H9 (cell line): Measurements from ENCODE around the gene STPG1. TPM values are rescaled to one million over a fixed set of nuclear protein-coding genes. Genes with fewer than 3 reads are reported as not detected.

ENCODE experiments used
- DNase-seq: peaks from one replicate; pipeline ENCODE4 v3.0.0-alpha.2; 2017
- H2AFZ ChIP-seq: one replicate; pipeline ENCODE4 v1.6.1; 2013; ENCODE audit warnings: mild to moderate bottlenecking, low read length, control low read depth, moderate library complexity
- H2AK5ac ChIP-seq: 2 replicates; pipeline ENCODE4 v1.6.1; 2013; ENCODE audit warnings: low read length, control low read depth, mixed read lengths; ENCODE audit not compliant: insufficient read length
- H2BK120ac ChIP-seq: one replicate; pipeline ENCODE4 v1.6.1; 2013; ENCODE audit warnings: low read depth, mild to moderate bottlenecking, low read length, control low read depth, inconsistent platforms; ENCODE audit not compliant: poor library complexity, severe bottlenecking
- H2BK12ac ChIP-seq: 2 replicates; pipeline ENCODE4 v1.6.1; 2013; ENCODE audit warnings: low read length, control low read depth, mixed read lengths, low read depth; ENCODE audit not compliant: insufficient read length
- H2BK15ac ChIP-seq: 2 replicates; pipeline ENCODE4 v1.6.1; 2013; ENCODE audit warnings: low read depth, low read length, control low read depth
- H2BK20ac ChIP-seq: one replicate; pipeline ENCODE4 v1.6.1; 2013; ENCODE audit warnings: low read depth, mild to moderate bottlenecking, low read length, control low read depth, inconsistent platforms; ENCODE audit not compliant: poor library complexity, severe bottlenecking
- H2BK5ac ChIP-seq: 2 replicates; pipeline ENCODE4 v1.6.1; 2013; ENCODE audit warnings: low read length, control low read depth, mixed read lengths; ENCODE audit not compliant: insufficient read length
- H3K14ac ChIP-seq: 2 replicates; pipeline ENCODE4 v1.6.1; 2013; ENCODE audit warnings: low read length, control low read depth; ENCODE audit not compliant: insufficient read depth
- H3K18ac ChIP-seq: 2 replicates; pipeline ENCODE4 v1.6.1; 2013; ENCODE audit warnings: low read depth, mild to moderate bottlenecking, mixed read lengths, low read length, control low read depth; ENCODE audit not compliant: insufficient read length
- H3K23ac ChIP-seq: 2 replicates; pipeline ENCODE4 v1.6.1; 2013; ENCODE audit warnings: low read length, control low read depth, mixed read lengths, low read depth; ENCODE audit not compliant: insufficient read length
- H3K23me2 ChIP-seq: 2 replicates; pipeline ENCODE4 v1.6.1; 2013; ENCODE audit warnings: low read depth, mild to moderate bottlenecking, mixed read lengths, low read length, control low read depth; ENCODE audit not compliant: insufficient read length, poor library complexity, severe bottlenecking
- H3K27ac ChIP-seq: 2 replicates; pipeline ENCODE4 v1.5.1; 2013; ENCODE audit warnings: low read length, control low read depth, mixed read lengths, low read depth; ENCODE audit not compliant: insufficient read length
- H3K27me3 ChIP-seq: 2 replicates; pipeline ENCODE4 v1.6.1; 2013; ENCODE audit warnings: low read length, control low read depth, inconsistent platforms; ENCODE audit not compliant: insufficient read depth
- H3K4ac ChIP-seq: 2 replicates; pipeline ENCODE4 v1.6.1; 2013; ENCODE audit warnings: low read depth, mild to moderate bottlenecking, control low read depth, inconsistent platforms, low read length, moderate library complexity
- H3K4me1 ChIP-seq: 2 replicates; pipeline ENCODE4 v1.6.1; 2013; ENCODE audit warnings: low read length, control low read depth, inconsistent platforms; ENCODE audit not compliant: insufficient read depth
- H3K4me2 ChIP-seq: 2 replicates; pipeline ENCODE4 v1.6.1; 2013; ENCODE audit warnings: low read length, control low read depth, mixed read lengths; ENCODE audit not compliant: insufficient read length, insufficient read depth
- H3K56ac ChIP-seq: 2 replicates; pipeline ENCODE4 v1.6.1; 2013; ENCODE audit warnings: low read depth, mild to moderate bottlenecking, mixed read lengths, low read length, control low read depth; ENCODE audit not compliant: insufficient read length
- H3K79me1 ChIP-seq: 2 replicates; pipeline ENCODE4 v1.6.1; 2013; ENCODE audit warnings: low read depth, mild to moderate bottlenecking, moderate library complexity, low read length, control low read depth, inconsistent platforms; ENCODE audit not compliant: insufficient read depth, poor library complexity, severe bottlenecking
- H3K79me2 ChIP-seq: 2 replicates; pipeline ENCODE4 v1.6.1; 2013; ENCODE audit warnings: low read length, control low read depth, inconsistent platforms; ENCODE audit not compliant: insufficient read depth
- H3K9ac ChIP-seq: 2 replicates; pipeline ENCODE4 v1.6.1; 2013; ENCODE audit warnings: low read length, control low read depth, mixed read lengths; ENCODE audit not compliant: insufficient read length; ENCODE audit errors: extremely low read depth
- H3K9me3 ChIP-seq: one replicate; pipeline ENCODE4 v1.6.1; 2013; ENCODE audit warnings: low read depth, low read length, inconsistent platforms; ENCODE audit not compliant: control insufficient read depth
- H3T11ph ChIP-seq: one replicate; pipeline ENCODE4 v1.6.1; 2013; ENCODE audit warnings: mild to moderate bottlenecking, low read length, control low read depth, inconsistent platforms
- H4K20me1 ChIP-seq: one replicate; pipeline ENCODE4 v1.6.1; 2013; ENCODE audit not compliant: control insufficient read depth, insufficient read length, insufficient read depth
- H4K5ac ChIP-seq: 2 replicates; pipeline ENCODE4 v1.6.1; 2013; ENCODE audit warnings: low read depth, mild to moderate bottlenecking, mixed read lengths, low read length, control low read depth; ENCODE audit not compliant: insufficient read length
- H4K8ac ChIP-seq: replicated peaks from 2 replicates; pipeline ENCODE4 v1.6.1; 2013; ENCODE audit warnings: low read length, control low read depth, mixed read lengths, low read depth; ENCODE audit not compliant: insufficient read length
- H4K91ac ChIP-seq: 2 replicates; pipeline ENCODE4 v1.6.1; 2013; ENCODE audit warnings: low read depth, mild to moderate bottlenecking, moderate library complexity, mixed read lengths, low read length, control low read depth; ENCODE audit not compliant: insufficient read length
- H3K27ac Mint-ChIP-seq, 3 experiments: 2 replicates in 2 of 3; 3 replicates in 1 of 3; pipeline ENCODE4 v1.8.0; 2020 to 2021; ENCODE audit warnings: mixed read lengths in 3 of 3, mild to moderate bottlenecking in 1 of 3, moderate library complexity in 1 of 3
- H3K27me3 Mint-ChIP-seq: 2 replicates; pipeline ENCODE4 v1.8.0; 2021; ENCODE audit warnings: low read depth, mild to moderate bottlenecking, moderate library complexity, mixed read lengths
- H3K36me3 Mint-ChIP-seq, 3 experiments: 2 replicates in 2 of 3; 3 replicates in 1 of 3; pipeline ENCODE4 v1.8.0; 2020 to 2021; ENCODE audit warnings: low read depth in 3 of 3, mixed read lengths in 3 of 3; ENCODE audit not compliant: insufficient read depth in 1 of 3
- H3K4me1 Mint-ChIP-seq, 2 experiments: 2 replicates each; pipeline ENCODE4 v1.8.0; 2020; ENCODE audit warnings: mixed read lengths in 2 of 2
- H3K4me3 Mint-ChIP-seq, 2 experiments: 2 replicates in 1 of 2; 3 replicates in 1 of 2; pipeline ENCODE4 v1.8.0; 2020 to 2021; ENCODE audit warnings: mild to moderate bottlenecking in 2 of 2, mixed read lengths in 2 of 2, moderate library complexity in 1 of 2
- H3K9me3 Mint-ChIP-seq, 2 experiments: 2 replicates in 1 of 2; 3 replicates in 1 of 2; pipeline ENCODE4 v1.8.0; 2020; ENCODE audit warnings: mild to moderate bottlenecking in 2 of 2, mixed read lengths in 2 of 2, moderate library complexity in 1 of 2
- CTCF ChIP-seq: fragments of 200-600 bp; sonication (generic); conservative IDR thresholded peaks from 3 replicates; pipeline ENCODE4 v1.8.0; 2021; ENCODE audit warnings: antibody characterized with exemption, mild to moderate bottlenecking
- WGBS: extraction: QIAGEN DNeasy Blood & Tissue Kit; methylation state at CpG from one replicate; pipeline ENCODE4 v1.1.7; 2013; ENCODE audit warnings: missing lambda C conversion rate, low lambda C conversion rate, mixed read lengths; ENCODE audit not compliant: insufficient read length; ENCODE audit errors: extremely low coverage; 5-methylcytosine and 5-hydroxymethylcytosine counted together
- total RNA-seq: library from RNA; stranded (reverse); gene quantifications from 2 replicates; pipeline ENCODE4 v1.2.1, GENCODE V29; 2021

Gene STPG1
- total RNA-seq, 1 experiment from 2014 or later: 8.3 TPM

- Histone ChIP-seq H3K56ac (no peak overlapping the region), H3K14ac (no peak overlapping the region), H4K20me1 (no peaks in the 10 kb centered on the region), H3K18ac (peak overlapping the region; percentile 11), H3K79me1 (no peaks in the 10 kb centered on the region), H3K9me3 (no peaks in the 10 kb centered on the region), H2BK15ac (no peak overlapping the region), H2BK120ac (no peak overlapping the region), H4K8ac (no peak overlapping the region), H3K4me2 (no peak overlapping the region), H3T11ph (no peak overlapping the region), H3K4me1 (no peaks in the 10 kb centered on the region), H3K23me2 (no peaks in the 10 kb centered on the region), H3K79me2 (no peaks in the 10 kb centered on the region), H3K27me3 (no peaks in the 10 kb centered on the region), H3K4ac (no peak overlapping the region), H2BK5ac (no peak overlapping the region), H3K23ac (no peak overlapping the region), H3K27ac (no peak overlapping the region), H3K9ac (no peak overlapping the region), H2AK5ac (no peak overlapping the region), H2BK20ac (no peak overlapping the region), H4K5ac (no peak overlapping the region), H2BK12ac (no peak overlapping the region), H4K91ac (no peak overlapping the region), H2AFZ (no peak overlapping the region)
- H3K9me3 Mint-ChIP-seq: no peaks in the 10 kb centered on the region
- peaks cover 14 to 15% of the 10 kb centered on the region in 2 experiments for H3K4me1 Mint-ChIP-seq
- H3K27ac Mint-ChIP-seq: no peak overlapping the region
- no CpG with 5 or more reads among the region's 9 CpGs for WGBS
- peaks cover 25% of the 10 kb centered on the region for H3K27me3 Mint-ChIP-seq
- no peak for DNase-seq
- 0 out of 7 replicates have a peak, but pooled peaks cover 0 to 2% (median 0%) of the 10 kb centered on the region in 3 experiments for H3K36me3 Mint-ChIP-seq
- no peak for TF ChIP-seq CTCF
- H3K4me3 Mint-ChIP-seq: no peak overlapping the region
Observed at GRCh38 chr1:24329331-24329730, 84.3 kb downstream of the STPG1 start.
